Measurements from ENCODE around the gene MIA2.
"Not testable (repeated sequence)": the region's sequence is repeated elsewhere in the genome, so short reads cannot be mapped to it uniquely, and the experiment has no call there.

MIA2 gene

GRCh38 chr14:39230416-39231035 lies 3.2 kb upstream of the MIA2 start:
- no peak overlapping the region for H3K27ac ChIP-seq
- DNase-seq (ENCODE audit: low read depth, low spot score): no peak

GRCh38 chr14:39231751-39232553 lies 1.8 kb upstream of the MIA2 start:
- DNase-seq (ENCODE audit: low read depth, low spot score); H3K27ac ChIP-seq: not testable (repeated sequence)

- no peak overlapping the region for H3K27ac ChIP-seq
- no peak for DNase-seq (ENCODE audit: low read depth, low spot score)
Measured at GRCh38 chr14:39232554-39233415, 930 bp upstream of the MIA2 start.

GRCh38 chr14:39234986-39235385 lies 1.3 kb downstream of the MIA2 start:
- not testable (repeated sequence) for DNase-seq (ENCODE audit: low read depth, low spot score); H3K27ac ChIP-seq

- not testable (repeated sequence) for DNase-seq (ENCODE audit: low read depth, low spot score); H3K27ac ChIP-seq
Measured at GRCh38 chr14:39235466-39235865, 1.8 kb downstream of the MIA2 start.

- no peak for DNase-seq (ENCODE audit: low read depth, low spot score)
- no peak overlapping the region for H3K27ac ChIP-seq
Measured at GRCh38 chr14:39240769-39241168, 7.1 kb downstream of the MIA2 start.

- no peak overlapping the region for H3K27ac ChIP-seq
- no peak for DNase-seq (ENCODE audit: low read depth, low spot score)
Measured at GRCh38 chr14:39241637-39242036, 7.9 kb downstream of the MIA2 start.

- no peak overlapping the region for H3K27ac ChIP-seq
- no peak for DNase-seq (ENCODE audit: low read depth, low spot score)
Measured at GRCh38 chr14:39243831-39244230, 10.1 kb downstream of the MIA2 start.

GRCh38 chr14:39246618-39247017 lies 12.9 kb downstream of the MIA2 start:
- no peak for DNase-seq (ENCODE audit: low read depth, low spot score)
- H3K27ac ChIP-seq: no peak overlapping the region

- no peak overlapping the region for H3K27ac ChIP-seq
- peak; percentile 60 for DNase-seq (ENCODE audit: low read depth, low spot score)
Measured at GRCh38 chr14:39247256-39247655, 13.5 kb downstream of the MIA2 start.

GRCh38 chr14:39251547-39251946 lies 17.8 kb downstream of the MIA2 start:
- DNase-seq (ENCODE audit: low read depth, low spot score): no peak
- no peak overlapping the region for H3K27ac ChIP-seq

GRCh38 chr14:39257388-39257787 lies 23.7 kb downstream of the MIA2 start:
- DNase-seq (ENCODE audit: low read depth, low spot score); H3K27ac ChIP-seq: not testable (repeated sequence)

- no peak for DNase-seq (ENCODE audit: low read depth, low spot score)
- no peak overlapping the region for H3K27ac ChIP-seq
Measured at GRCh38 chr14:39258782-39259545, 25.2 kb downstream of the MIA2 start.

GRCh38 chr14:39260161-39260560 lies 26.4 kb downstream of the MIA2 start:
- not testable (repeated sequence) for DNase-seq (ENCODE audit: low read depth, low spot score); H3K27ac ChIP-seq

GRCh38 chr14:39262214-39262613 lies 28.5 kb downstream of the MIA2 start:
- not testable (repeated sequence) for H3K27ac ChIP-seq; DNase-seq (ENCODE audit: low read depth, low spot score)

GRCh38 chr14:39264057-39264456 lies 30.3 kb downstream of the MIA2 start:
- DNase-seq (ENCODE audit: low read depth, low spot score): no peak
- H3K27ac ChIP-seq: no peak overlapping the region

- DNase-seq (ENCODE audit: low read depth, low spot score): no peak
- peak overlapping the region; percentile 97 for H3K27ac ChIP-seq
Measured at GRCh38 chr14:39264558-39264957, 30.8 kb downstream of the MIA2 start.

- peak overlapping the region; percentile 97 for H3K27ac ChIP-seq
- no peak for DNase-seq (ENCODE audit: low read depth, low spot score)
Measured at GRCh38 chr14:39265033-39265432, 31.3 kb downstream of the MIA2 start.

- DNase-seq (ENCODE audit: low read depth, low spot score): no peak
Measured at GRCh38 chr14:39265806-39266524, 32.2 kb downstream of the MIA2 start.

GRCh38 chr14:39266525-39266870 lies 32.8 kb downstream of the MIA2 start:
- peak overlapping the region; percentile 97 for H3K27ac ChIP-seq
- no peak for DNase-seq (ENCODE audit: low read depth, low spot score)

More at GRCh38 chr14:39265806-39266524, 32.2 kb downstream of the MIA2 start:
- H3K27ac ChIP-seq: peak overlapping the region; percentile 97
